HEK293T (cell line): ENCODE results near the gene ZBTB48.

Source experiments
- CTCF ChIA-PET: fragments of 350-600 bp; formaldehyde crosslinking; extraction: SDS; loops from one replicate; lab custom pipeline; 2021; ENCODE audit warnings: antibody characterized with exemption, inconsistent platforms; lab: Yijun Ruan, JAX
- POLR2A ChIA-PET: fragments of 350-600 bp; formaldehyde crosslinking; extraction: SDS; loops from one replicate; lab custom pipeline; 2020; ENCODE audit warnings: antibody characterized with exemption, inconsistent platforms; lab: Yijun Ruan, JAX
- DNase-seq: peaks from one replicate; pipeline ENCODE4 v3.0.0; 2012; ENCODE audit warnings: mixed read lengths; ENCODE audit errors: extremely low spot score
- ARNT ChIP-seq: fragments of 450-650 bp; IDR thresholded peaks from 2 replicates; pipeline ENCODE4 v1.6.1; 2017; ENCODE audit warnings: mild to moderate bottlenecking
- BHLHE40 ChIP-seq: fragments of 450-650 bp; IDR thresholded peaks from 2 replicates; pipeline ENCODE4 v1.6.1; 2016; ENCODE audit warnings: mild to moderate bottlenecking, moderate library complexity, borderline replicate concordance
- CTBP1 ChIP-seq: fragments of 450-650 bp; IDR thresholded peaks from 2 replicates; pipeline ENCODE4 v1.6.1; 2016; ENCODE audit warnings: borderline replicate concordance
- ELF4 ChIP-seq: fragments of 450-650 bp; IDR thresholded peaks from 2 replicates; pipeline ENCODE4 v1.6.1; 2017; ENCODE audit warnings: antibody characterized with exemption
- FOXA1 ChIP-seq: fragments of 450-650 bp; IDR thresholded peaks from 2 replicates; pipeline ENCODE4 v1.6.1; 2016; ENCODE audit warnings: mild to moderate bottlenecking
- FOXK2 ChIP-seq: fragments of 450-650 bp; IDR thresholded peaks from 2 replicates; pipeline ENCODE4 v1.6.1; 2016; ENCODE audit warnings: mild to moderate bottlenecking
- HDGF ChIP-seq: fragments of 450-650 bp; IDR thresholded peaks from 2 replicates; pipeline ENCODE4 v1.6.1; 2017; ENCODE audit warnings: antibody characterized with exemption, borderline replicate concordance
- L3MBTL2 ChIP-seq: fragments of 450-650 bp; conservative IDR thresholded peaks from 2 replicates; pipeline ENCODE4 v1.6.1; 2016; ENCODE audit warnings: mild to moderate bottlenecking
- LEF1 ChIP-seq: fragments of 450-650 bp; IDR thresholded peaks from 2 replicates; pipeline ENCODE4 v1.6.1; 2017; ENCODE audit warnings: mild to moderate bottlenecking, borderline replicate concordance
- NFRKB ChIP-seq: fragments of 450-650 bp; IDR thresholded peaks from 2 replicates; pipeline ENCODE4 v1.6.1; 2016; ENCODE audit warnings: mild to moderate bottlenecking, moderate library complexity
- SP1 ChIP-seq: fragments of 450-650 bp; IDR thresholded peaks from 2 replicates; pipeline ENCODE4 v1.6.1; 2017
- SUZ12 ChIP-seq: fragments of 450-650 bp; IDR thresholded peaks from 2 replicates; pipeline ENCODE4 v1.6.1; 2016; ENCODE audit warnings: mild to moderate bottlenecking
- TARDBP ChIP-seq: fragments of 450-650 bp; IDR thresholded peaks from 2 replicates; pipeline ENCODE4 v1.6.1; 2016
- ZNF384 ChIP-seq: fragments of 450-650 bp; IDR thresholded peaks from 2 replicates; pipeline ENCODE4 v1.6.1; 2016

ZBTB48 gene

DNA sequence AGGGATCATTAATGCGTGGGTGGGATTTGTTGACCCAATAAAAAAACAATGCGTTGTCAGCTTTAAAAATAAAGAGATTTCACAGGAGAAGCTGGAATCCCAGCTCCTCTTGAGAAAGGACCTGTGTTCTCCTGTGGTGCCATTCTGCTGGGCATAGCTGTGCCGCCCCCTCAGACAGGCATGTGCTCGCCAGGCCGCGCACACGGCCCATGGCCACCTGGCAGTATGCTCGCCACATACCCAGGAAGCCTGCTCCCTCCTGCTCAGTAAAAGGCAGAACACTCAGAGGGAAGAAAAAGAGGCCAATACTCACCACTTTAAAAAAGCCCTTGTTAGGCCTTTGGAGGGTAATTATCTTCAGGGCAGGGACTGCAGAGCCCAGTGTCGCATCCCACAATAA lies 58.0 kb downstream of the ZBTB48 start:
- no peak for DNase-seq
- ChIA-PET POLR2A (no interaction called here), CTCF (no interaction called here)
- TF ChIP-seq ARNT = no peak
- TF ChIP-seq HDGF = no peak
- no peak for TF ChIP-seq BHLHE40
- no peak for TF ChIP-seq L3MBTL2
- no peak for TF ChIP-seq ELF4
- TF ChIP-seq SP1 = no peak
- no peak for TF ChIP-seq LEF1
- no peak for TF ChIP-seq SUZ12
- no peak for TF ChIP-seq TARDBP
- TF ChIP-seq FOXA1 = no peak
- TF ChIP-seq CTBP1 = no peak

DNA sequence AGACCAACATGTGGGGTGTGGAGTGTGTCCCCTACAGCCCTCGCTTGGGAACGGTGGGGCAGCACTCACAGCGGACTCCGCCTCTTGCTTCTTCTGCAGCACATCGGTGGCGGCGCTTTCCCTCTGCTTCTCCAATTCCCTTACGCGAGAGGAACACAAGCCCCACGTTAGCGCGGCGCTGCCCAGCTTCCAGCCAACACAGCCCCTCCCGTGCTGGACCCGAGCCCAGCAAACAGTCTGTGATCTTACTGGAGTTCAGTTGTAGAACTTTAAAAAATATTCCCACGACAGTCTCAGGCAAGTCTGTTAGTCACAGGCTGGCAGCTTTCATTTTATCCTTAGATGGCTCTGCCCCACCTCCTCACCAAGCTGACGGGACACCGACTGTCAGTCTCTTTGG lies 58.4 kb downstream of the ZBTB48 start:
- ChIA-PET POLR2A (no interaction called here), CTCF (no interaction called here)
- no peak for DNase-seq
- TF ChIP-seq ELF4 = no peak
- no peak for TF ChIP-seq ARNT
- TF ChIP-seq FOXK2 = no peak
- no peak for TF ChIP-seq NFRKB
- TF ChIP-seq CTBP1 = no peak
- TF ChIP-seq ZNF384 = no peak
